Diencephalon (tissue), 1 donor: ENCODE results near the gene PRH1. TPM values are rescaled to one million over a fixed set of nuclear protein-coding genes. Genes with fewer than 3 reads are reported as not detected.

Experiments
- small RNA-seq: library from RNA; depleted of rRNA; stranded (forward); fragments of <200 nt; gene quantifications from one replicate; pipeline ENCODE3, GENCODE V24; 2014
- total RNA-seq: library from RNA; depleted of rRNA; stranded (reverse); fragments of >200 nt; gene quantifications from one replicate; pipeline ENCODE4 v1.2.3, GENCODE V29; 2014

PRH1 gene
- total RNA-seq: 63.4 TPM

DNA sequence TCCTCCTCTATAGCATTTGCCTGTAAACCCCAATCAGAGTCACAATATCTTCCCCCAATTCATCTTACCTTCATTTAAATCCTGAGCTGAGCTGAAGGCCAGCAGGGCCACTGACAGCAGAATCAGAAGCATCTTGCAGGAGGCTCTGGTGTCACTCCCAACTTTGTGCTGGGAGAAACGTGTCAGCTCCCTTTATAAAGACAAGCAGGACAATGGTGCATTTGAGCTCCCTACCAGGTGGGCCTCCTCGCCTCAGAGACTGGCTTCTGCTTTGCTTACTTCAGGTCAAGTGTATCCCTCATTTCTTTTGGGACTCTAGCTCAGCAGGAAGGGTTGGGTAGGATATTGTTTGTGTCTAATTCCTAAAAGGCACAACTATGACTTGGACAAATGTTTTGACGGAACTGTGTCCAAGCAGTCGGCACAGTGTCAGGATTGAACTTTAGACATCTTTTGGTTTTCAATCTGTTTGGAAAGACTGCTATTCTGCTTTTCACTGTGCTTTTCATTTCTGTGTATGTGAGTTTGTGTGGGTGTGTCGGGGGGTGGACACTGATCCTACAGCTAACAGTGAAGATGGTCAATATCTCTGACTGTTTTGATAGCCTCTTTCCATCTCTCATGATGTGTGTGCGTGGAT is at the start of gene PRH1:
Gene PRH1 (minus strand): TSS at position 170 of the 640 bp plus-strand sequence. CDS start 38 bp downstream, at position 132.

DNA sequence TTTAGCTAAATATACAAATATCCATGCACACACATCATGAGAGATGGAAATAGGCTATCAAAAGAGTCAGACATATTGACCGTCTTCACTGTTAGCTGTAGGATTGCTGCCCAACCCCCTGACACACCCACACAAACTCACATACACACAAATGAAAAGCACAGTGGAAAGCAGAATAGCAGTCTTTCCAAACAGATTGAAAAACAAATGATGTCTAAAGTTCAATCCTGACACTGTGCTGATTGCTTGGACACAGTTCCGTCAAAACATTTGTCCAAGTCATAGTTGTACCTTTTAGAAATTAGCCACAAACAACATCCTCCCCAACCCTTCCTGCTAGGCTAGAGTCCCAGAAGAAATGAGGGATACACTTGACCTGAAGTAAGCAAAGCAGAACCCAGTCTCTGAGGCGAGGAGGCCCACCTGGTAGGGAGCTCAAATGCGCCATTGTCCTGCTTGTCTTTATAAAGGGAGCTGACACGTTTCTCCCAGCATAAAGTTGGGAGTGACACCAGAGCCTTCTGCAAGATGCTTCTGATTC is 44.8 kb upstream of the PRH1 start, which contains the start of gene PRH2:
Gene PRH2 (plus strand): TSS at position 491 of the 541 bp plus-strand sequence. CDS start 38 bp downstream, at position 529.

DNA sequence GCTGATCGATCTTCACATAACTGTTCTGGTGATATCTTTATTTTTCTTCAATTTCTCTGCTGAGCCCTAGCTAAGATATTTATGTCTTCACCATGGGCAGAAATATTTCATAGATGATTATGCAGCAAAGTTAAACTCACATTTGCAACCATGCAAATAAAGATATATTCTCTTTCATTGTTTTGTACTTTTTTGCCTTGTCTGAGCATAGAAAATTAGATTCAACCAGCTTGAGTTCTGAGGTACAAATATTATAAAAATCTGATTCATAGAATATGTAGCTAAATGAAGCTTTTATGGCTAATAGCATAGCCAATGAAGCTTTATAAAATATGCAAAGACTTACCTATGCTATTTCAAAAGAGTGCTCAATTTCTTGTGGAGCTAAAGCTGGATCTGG is 25.4 kb upstream of the PRH1 start, which contains the start of gene TAS2R13:
Gene TAS2R13 (minus strand): TSS at position 101 of the 400 bp plus-strand sequence. CDS start 264 bp downstream, outside the sequence.

DNA sequence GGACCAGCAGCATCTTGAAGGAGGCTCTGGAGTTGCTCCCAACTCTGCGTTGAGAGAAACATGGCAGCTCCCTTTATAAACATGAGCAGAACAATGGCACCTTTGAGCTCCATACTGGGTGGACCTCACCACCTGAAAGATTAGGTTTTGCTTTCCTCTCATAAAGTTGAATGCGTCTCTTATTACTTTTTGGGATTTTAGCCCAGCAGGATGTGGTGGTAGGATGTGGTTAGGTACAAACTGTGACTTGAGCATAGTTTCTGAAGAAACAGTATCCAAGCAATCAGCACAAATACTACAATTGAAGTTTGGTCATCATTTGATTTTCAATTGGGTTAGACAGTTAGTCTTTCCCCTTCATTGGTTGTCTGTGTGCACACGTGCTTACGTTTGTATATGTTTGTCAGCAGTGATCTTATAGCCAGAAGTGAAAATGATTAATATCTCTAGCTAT is 34.6 kb downstream of the PRH1 start, which contains the start of gene PRR4:
Gene PRR4 (minus strand): TSS at position 51 of the 454 bp plus-strand sequence. CDS start 38 bp downstream, at position 13.

Small RNAs within 50 kb of the gene (small RNA-seq; reads per million reads assigned to genes)
- gene PRR4: not detected

Other genes starting within 250 kb of the PRH1 start
- 18.7 TPM for gene STYK1, start 210.2 kb downstream of the PRH1 start, total RNA-seq
- gene YBX3, start 160.9 kb downstream of the PRH1 start, total RNA-seq: 14.8 TPM
- gene TAS2R7, start 81.6 kb downstream of the PRH1 start, total RNA-seq: 0.69 TPM
- 0.69 TPM for gene TAS2R8, start 77.0 kb downstream of the PRH1 start, total RNA-seq
- 0.92 TPM for gene TAS2R9, start 74.1 kb downstream of the PRH1 start, total RNA-seq
- 3.7 TPM for gene TAS2R10, start 57.9 kb downstream of the PRH1 start, total RNA-seq
- gene PRR4, start 34.8 kb downstream of the PRH1 start, total RNA-seq: 6.0 TPM
- gene TAS2R13, start 25.3 kb upstream of the PRH1 start, total RNA-seq: 4.8 TPM
- gene PRH2, start 45.0 kb upstream of the PRH1 start, total RNA-seq: 0.92 TPM
- gene TAS2R14, start 55.0 kb upstream of the PRH1 start, total RNA-seq: 9.5 TPM
- gene TAS2R50, start 102.7 kb upstream of the PRH1 start, total RNA-seq: 7.6 TPM
- gene TAS2R20, start 114.0 kb upstream of the PRH1 start, total RNA-seq: 10.4 TPM
- 7.6 TPM for gene TAS2R19, start 138.4 kb upstream of the PRH1 start, total RNA-seq
- 8.1 TPM for gene TAS2R31, start 147.2 kb upstream of the PRH1 start, total RNA-seq
- 3.2 TPM for gene TAS2R46, start 178.0 kb upstream of the PRH1 start, total RNA-seq
- 5.5 TPM for gene TAS2R43, start 208.1 kb upstream of the PRH1 start, total RNA-seq